ENCODE data around the gene OR6S1.
"Not testable (repeated sequence)": the region's sequence is repeated elsewhere in the genome, so short reads cannot be mapped to it uniquely, and the experiment has no call there.

The OR6S1 gene

DNA sequence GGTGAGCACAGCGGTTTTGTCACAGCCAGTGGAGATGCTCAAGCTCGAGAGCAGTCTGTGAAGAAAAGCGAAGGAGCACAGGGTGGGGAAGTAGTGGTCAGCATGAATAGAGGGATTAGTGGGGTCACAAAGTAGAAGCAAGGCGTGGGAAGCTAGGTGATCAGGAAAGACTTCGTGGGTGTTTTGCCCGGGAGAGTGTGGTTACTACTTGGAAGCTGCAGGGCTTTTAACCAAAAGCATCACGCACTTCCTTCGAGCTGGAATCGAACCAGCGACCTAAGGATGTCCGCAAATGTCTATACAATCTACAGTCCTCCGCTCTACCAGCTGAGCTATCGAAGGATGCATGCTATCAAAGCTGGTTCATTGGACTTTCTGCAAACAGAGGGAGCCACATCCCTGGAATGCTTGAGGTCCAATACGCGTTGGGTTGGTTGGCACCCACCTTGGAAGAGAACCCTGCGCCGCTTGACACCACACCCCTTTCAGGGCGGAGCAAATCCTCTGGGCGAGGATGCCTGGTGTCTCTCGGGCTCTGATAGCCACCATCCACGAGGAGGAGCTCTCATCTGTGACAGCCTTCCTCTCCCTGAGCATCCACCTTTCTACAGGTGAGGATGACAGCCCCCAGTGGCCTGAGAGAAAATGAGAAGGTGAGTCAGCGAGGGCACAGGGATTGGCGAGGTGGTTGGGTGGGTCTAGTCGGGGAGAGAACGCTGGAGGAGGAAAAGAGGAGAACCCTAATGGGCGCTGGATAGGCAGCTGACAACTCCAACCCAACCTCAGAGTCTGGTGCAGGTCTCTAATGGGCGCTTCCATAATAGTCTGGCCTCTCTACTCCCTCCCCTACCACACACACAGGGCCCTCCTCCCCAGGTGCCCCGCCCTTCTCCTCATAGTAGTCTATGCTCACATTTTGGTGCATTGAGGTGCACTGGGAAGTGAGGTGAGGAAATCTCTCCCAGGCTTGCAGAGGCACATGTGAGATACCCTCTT, 16.0 kb upstream of the OR6S1 start:
- TF ChIP-seq CTCF (IDR thresholded peaks at IDR 0.05; ENCODE audit: borderline replicate concordance, insufficient read depth, low read depth, low read length), result peak; percentile 24; the same call in 1 of the 2 replicates
- H3K4me3 ChIP-seq (ENCODE audit: low read depth, low read length), result no peak overlapping the region

GRCh38 chr14:20656274-20656673, 14.8 kb upstream of the OR6S1 start:
- no peak for TF ChIP-seq CTCF (IDR thresholded peaks at IDR 0.05; ENCODE audit: borderline replicate concordance, insufficient read depth, low read depth, low read length)
- no peak overlapping the region for H3K4me3 ChIP-seq (ENCODE audit: low read depth, low read length)

GRCh38 chr14:20655851-20656250, 14.4 kb upstream of the OR6S1 start:
- TF ChIP-seq CTCF (IDR thresholded peaks at IDR 0.05; ENCODE audit: borderline replicate concordance, insufficient read depth, low read depth, low read length), result peak; percentile 27; the same call in 1 of the 2 replicates
- no peak overlapping the region for H3K4me3 ChIP-seq (ENCODE audit: low read depth, low read length)

DNA sequence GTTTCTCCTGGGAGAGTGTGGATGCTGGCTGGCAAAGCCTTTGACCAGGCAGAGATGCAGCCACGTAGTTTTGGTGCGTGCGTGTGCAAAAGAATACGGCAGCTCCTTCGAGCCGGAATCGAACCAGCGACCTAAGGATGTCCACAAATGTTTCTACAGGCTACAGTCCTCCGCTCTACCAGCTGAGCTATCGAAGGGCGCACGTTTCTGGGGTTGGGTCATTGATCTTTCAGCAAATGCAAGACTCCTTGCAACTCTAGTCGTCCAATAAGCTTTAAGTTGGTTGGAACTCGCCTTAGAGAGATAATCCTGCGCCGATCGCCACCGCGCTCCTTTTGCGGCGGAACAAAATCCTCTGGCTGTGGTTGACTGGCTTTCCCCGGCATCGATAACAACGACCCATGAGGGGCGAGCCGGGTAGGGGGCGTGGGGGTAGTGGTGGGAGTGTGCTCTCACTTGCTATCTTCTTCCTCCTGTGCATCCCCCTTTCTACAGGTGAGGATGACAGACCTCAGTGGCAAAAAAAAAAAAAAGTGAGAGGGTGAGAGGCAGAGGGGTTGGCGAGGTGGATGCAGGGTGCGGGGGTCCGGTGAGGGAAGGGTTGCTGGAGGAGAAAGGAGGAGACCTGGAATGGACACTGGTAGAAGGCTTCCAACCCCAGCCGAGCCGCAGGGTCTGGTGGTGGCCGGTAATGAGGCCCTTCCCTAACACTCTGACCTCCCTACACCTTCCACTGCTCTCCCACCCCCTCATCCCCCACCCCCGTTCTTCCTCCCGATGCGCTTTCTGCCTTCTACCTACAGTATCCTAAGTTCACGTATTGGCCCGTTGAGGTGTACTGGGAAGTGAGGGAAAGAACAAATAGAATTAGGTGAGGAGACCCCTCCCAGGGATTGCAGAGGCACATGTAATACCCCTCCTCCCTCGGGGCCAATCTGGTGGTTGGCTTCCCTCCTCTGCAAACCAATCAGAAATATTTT, 11.8 kb upstream of the OR6S1 start:
- H3K4me3 ChIP-seq (ENCODE audit: low read depth, low read length), result no peak overlapping the region
- no peak for TF ChIP-seq CTCF (IDR thresholded peaks at IDR 0.05; ENCODE audit: borderline replicate concordance, insufficient read depth, low read depth, low read length)

DNA sequence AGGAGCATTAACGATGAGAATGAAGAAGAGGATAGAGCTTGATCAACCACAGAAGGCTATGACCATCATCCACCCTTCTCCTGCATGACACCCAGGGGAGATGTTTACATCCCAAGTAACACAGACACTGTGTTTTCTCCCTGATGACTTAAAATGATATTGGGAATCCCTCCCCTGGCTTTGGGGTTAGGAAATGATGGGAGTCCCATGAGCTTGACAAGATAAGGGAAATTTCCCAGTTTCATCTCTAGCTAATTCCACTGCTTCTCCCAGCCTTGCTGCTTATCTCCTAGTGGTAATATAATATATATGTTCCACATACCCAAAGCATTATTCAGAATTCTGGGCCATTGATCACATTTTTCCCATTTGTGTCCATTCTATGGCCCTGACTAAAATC, 4.0 kb upstream of the OR6S1 start:
- no peak overlapping the region for H3K4me3 ChIP-seq (ENCODE audit: low read depth, low read length)
- no peak for TF ChIP-seq CTCF (IDR thresholded peaks at IDR 0.05; ENCODE audit: borderline replicate concordance, insufficient read depth, low read depth, low read length)

GRCh38 chr14:20644520-20644919, 3.0 kb upstream of the OR6S1 start:
- no peak for TF ChIP-seq CTCF (IDR thresholded peaks at IDR 0.05; ENCODE audit: borderline replicate concordance, insufficient read depth, low read depth, low read length)
- H3K4me3 ChIP-seq (ENCODE audit: low read depth, low read length), result no peak overlapping the region

- H3K4me3 ChIP-seq (ENCODE audit: low read depth, low read length), result not testable (repeated sequence)
Observed at GRCh38 chr14:20642755-20643154, 1.3 kb upstream of the OR6S1 start.

Measured in GM12875 (cell line).